GM18502 (cell line): Measurements from ENCODE around the gene HERC2.

Experiments
- ATAC-seq: cut with Tn5 transposase; IDR thresholded peaks from one replicate; pipeline ENCODE4 v1.9.1; 2021; ENCODE audit warnings: mild to moderate bottlenecking; ENCODE audit not compliant: unreplicated experiment, poor library complexity

Gene HERC2

GRCh38 chr15:28080386-28080785 lies 241.6 kb downstream of the HERC2 start:
- no peak for ATAC-seq

GRCh38 chr15:28079313-28079969 lies 242.5 kb downstream of the HERC2 start:
- ATAC-seq: no peak

- ATAC-seq: no peak
Measured at GRCh38 chr15:28078191-28078719, 243.7 kb downstream of the HERC2 start.

DNA sequence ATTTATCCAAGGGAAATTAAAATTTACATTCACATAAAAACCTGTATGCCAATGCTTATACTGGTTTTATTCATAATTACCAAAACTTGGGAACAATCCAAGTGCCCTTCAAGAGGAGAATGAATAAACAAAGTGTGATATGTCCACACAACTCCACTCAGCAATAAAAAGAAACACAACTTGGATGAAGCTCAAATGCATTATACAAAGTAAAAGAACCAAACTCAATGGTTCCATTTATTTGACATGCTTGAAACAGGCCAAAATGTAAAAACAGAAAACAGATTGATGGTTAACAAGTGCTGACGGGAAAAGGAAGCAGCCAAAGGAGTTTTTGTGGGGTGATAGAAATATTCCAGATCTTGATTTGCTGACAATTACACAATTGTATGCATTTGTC lies 246.4 kb downstream of the HERC2 start:
- no peak for ATAC-seq

DNA sequence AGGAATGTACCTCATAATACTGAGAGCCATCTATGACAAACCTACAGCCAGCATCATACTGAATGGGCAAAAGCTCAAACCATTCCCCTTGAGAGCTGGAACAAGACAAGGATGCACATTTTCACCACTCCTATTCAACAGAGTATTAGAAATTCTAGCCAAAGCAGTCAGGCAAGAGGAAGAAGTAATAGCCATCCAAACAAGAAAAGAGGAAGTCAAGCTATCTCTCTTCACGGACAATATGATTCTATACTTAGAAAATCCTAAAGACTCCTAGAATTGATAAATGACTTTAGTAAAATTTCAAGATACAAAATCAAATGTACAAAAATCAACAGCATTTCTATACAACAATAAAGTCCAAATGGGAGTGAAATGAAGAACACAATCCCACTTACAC lies 253.0 kb downstream of the HERC2 start:
- ATAC-seq: no peak

- no peak for ATAC-seq
Measured at GRCh38 chr15:28066231-28066630, 255.7 kb downstream of the HERC2 start.
